AG09309 (cell line): Measurements from ENCODE around the gene PITPNM3.

Source experiments
- DNase-seq: peaks from one replicate; pipeline ENCODE4 v3.0.0-alpha.2; 2010; ENCODE audit warnings: low read depth
- H3K4me3 ChIP-seq: 2 replicates; pipeline ENCODE4 v1.5.1; 2011; ENCODE audit warnings: mild to moderate bottlenecking, low read depth, low read length, moderate library complexity; ENCODE audit not compliant: control insufficient read depth
- CTCF ChIP-seq: IDR thresholded peaks from 2 replicates; pipeline ENCODE4 v1.5.1; 2011; ENCODE audit warnings: mild to moderate bottlenecking, low read depth, low read length, inconsistent platforms; ENCODE audit not compliant: insufficient read depth, control insufficient read depth; ENCODE audit errors: missing control alignments

The PITPNM3 gene

DNA sequence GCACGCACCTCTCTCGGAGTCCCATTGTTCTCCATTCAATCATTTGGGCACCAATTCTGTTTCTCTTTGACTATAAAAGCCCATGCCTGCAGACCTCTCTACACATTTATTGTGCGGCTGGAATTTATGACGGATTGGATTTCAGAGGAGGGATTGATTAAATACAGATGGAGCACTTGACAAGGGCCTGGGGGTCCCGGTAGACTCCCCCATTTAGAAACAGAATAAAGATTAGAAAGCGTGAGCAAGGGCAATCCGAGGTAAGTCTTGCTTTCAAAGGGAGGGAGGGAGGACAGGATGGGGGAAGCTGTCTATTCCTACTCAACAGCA is 15.1 kb upstream of the PITPNM3 start:
- H3K4me3 ChIP-seq = no peak overlapping the region
- TF ChIP-seq CTCF = no peak
- DNase-seq = no peak

- no peak for TF ChIP-seq CTCF
- H3K4me3 ChIP-seq = no peak overlapping the region
- no peak for DNase-seq
Observed at GRCh38 chr17:6570731-6571451, 14.5 kb upstream of the PITPNM3 start.

GRCh38 chr17:6569370-6570285 is 13.3 kb upstream of the PITPNM3 start:
- no peak for TF ChIP-seq CTCF
- no peak for DNase-seq
- H3K4me3 ChIP-seq = no peak overlapping the region

DNA sequence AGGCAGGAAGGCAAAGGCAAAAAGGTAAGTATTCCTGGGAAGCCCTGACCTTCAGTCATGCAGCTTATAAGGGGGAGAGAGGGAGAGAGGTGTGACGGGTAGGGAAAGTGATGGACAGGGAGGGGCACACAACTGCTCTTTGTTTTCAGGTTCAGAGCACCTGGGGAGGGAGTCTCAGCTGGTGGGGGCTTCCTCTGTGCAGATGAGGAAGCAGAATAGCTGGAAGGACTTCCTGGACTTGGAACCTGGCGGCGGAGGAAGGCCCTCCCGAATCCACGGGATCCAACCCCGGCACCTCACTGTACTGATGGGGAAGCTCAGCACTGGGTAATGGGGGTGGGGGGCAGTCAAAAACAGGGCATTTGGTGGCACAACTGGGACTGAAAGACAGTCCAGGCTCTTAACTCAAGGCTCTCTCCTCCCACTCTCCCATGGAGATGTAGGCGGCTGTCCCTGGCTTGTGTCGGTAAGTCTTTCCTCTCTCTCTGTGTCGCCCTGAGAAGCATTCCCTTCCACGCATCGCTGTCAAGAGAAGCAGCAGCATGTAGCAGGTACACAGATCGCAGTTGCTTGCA is 11.9 kb upstream of the PITPNM3 start:
- no peak for DNase-seq
- no peak for TF ChIP-seq CTCF
- H3K4me3 ChIP-seq = no peak overlapping the region

- no peak overlapping the region for H3K4me3 ChIP-seq
- no peak for TF ChIP-seq CTCF
- no peak for DNase-seq
Observed at GRCh38 chr17:6567528-6568183, 11.3 kb upstream of the PITPNM3 start.

- H3K4me3 ChIP-seq = no peak overlapping the region
- DNase-seq = no peak
- TF ChIP-seq CTCF = no peak
Observed at GRCh38 chr17:6561446-6561845, 5.1 kb upstream of the PITPNM3 start.
